IMR-90 (cell line): Measurements from ENCODE around the gene ERGIC1. TPM values are rescaled to one million over a fixed set of nuclear protein-coding genes. Genes with fewer than 3 reads are reported as not detected.

Source experiments
- ATAC-seq: fragments of 200-7000 bp; cut with Tn5 transposase; 2 replicates; pipeline ENCODE4 v1.9.1; 2020; ENCODE audit warnings: low read depth, mild to moderate bottlenecking, moderate library complexity
- BruUV-seq: library from RNA; stranded (reverse); fragments of 400-500 nt; replicated peaks from 2 replicates; lab custom pipeline; 2021; lab: Mats Ljungman, UMichigan
- CTCF ChIA-PET: fragments of 300-600 bp; formaldehyde crosslinking; extraction: SDS; loops from one replicate; lab custom pipeline; 2021; ENCODE audit warnings: antibody characterized with exemption; lab: Yijun Ruan, JAX
- POLR2A ChIA-PET: fragments of 300-600 bp; sonication (Branson Sonifier 250); formaldehyde crosslinking; loops from one replicate; lab custom pipeline; 2022; ENCODE audit warnings: antibody characterized with exemption; ENCODE audit not compliant: unreplicated experiment; lab: Charles Lee
- DNase-seq: peaks from one replicate; pipeline ENCODE4 v3.0.0; 2013
- H2AFZ ChIP-seq: replicated peaks from 2 replicates; pipeline ENCODE3; 2013; ENCODE audit warnings: low read length, mild to moderate bottlenecking; ENCODE audit not compliant: poor library complexity
- H2AK5ac ChIP-seq: 2 replicates; pipeline ENCODE4 v1.6.1; 2013; ENCODE audit warnings: low read depth, low read length, inconsistent platforms
- H2AK9ac ChIP-seq: replicated peaks from 2 replicates; pipeline ENCODE3; 2013; ENCODE audit warnings: mild to moderate bottlenecking, low read depth, low read length, moderate library complexity; ENCODE audit not compliant: poor library complexity
- H2BK120ac ChIP-seq: 2 replicates; pipeline ENCODE4 v1.6.1; 2013; ENCODE audit warnings: low read depth, low read length, inconsistent platforms
- H2BK15ac ChIP-seq: 3 replicates; pipeline ENCODE4 v1.6.1; 2013; ENCODE audit warnings: low read depth, low read length, inconsistent platforms
- H2BK20ac ChIP-seq: 2 replicates; pipeline ENCODE4 v1.6.1; 2013; ENCODE audit warnings: low read depth, mild to moderate bottlenecking, inconsistent platforms, low read length, moderate library complexity
- H2BK5ac ChIP-seq: 2 replicates; pipeline ENCODE4 v1.6.1; 2013; ENCODE audit warnings: mild to moderate bottlenecking, low read depth, low read length, inconsistent platforms; ENCODE audit not compliant: poor library complexity, severe bottlenecking
- H3K14ac ChIP-seq: replicated peaks from 2 replicates; pipeline ENCODE4 v1.6.1; 2013; ENCODE audit warnings: low read depth, low read length, inconsistent platforms
- H3K18ac ChIP-seq: 2 replicates; pipeline ENCODE4 v1.6.1; 2013; ENCODE audit warnings: low read depth, low read length, control low read depth
- H3K23ac ChIP-seq: 2 replicates; pipeline ENCODE4 v1.6.1; 2013; ENCODE audit warnings: low read depth, low read length, inconsistent platforms
- H3K27ac ChIP-seq: 2 replicates; pipeline ENCODE4 v1.5.1; 2013; ENCODE audit warnings: mild to moderate bottlenecking, control low read depth, low read length; ENCODE audit not compliant: insufficient read depth
- H3K27me3 ChIP-seq: 2 replicates; pipeline ENCODE4 v1.6.1; 2013; ENCODE audit warnings: low read length; ENCODE audit not compliant: control insufficient read depth, insufficient read depth
- H3K36me3 ChIP-seq: 2 replicates; pipeline ENCODE4 v1.6.1; 2013; ENCODE audit warnings: low read length, mixed read lengths; ENCODE audit not compliant: control insufficient read depth, insufficient read depth
- H3K4ac ChIP-seq: 2 replicates; pipeline ENCODE4 v1.6.1; 2013; ENCODE audit warnings: low read depth, low read length, inconsistent platforms
- H3K4me1 ChIP-seq: 2 replicates; pipeline ENCODE4 v1.6.1; 2013; ENCODE audit warnings: low read length, mixed read lengths; ENCODE audit not compliant: control insufficient read depth, insufficient read depth
- H3K4me2 ChIP-seq: 2 replicates; pipeline ENCODE4 v1.6.1; 2013; ENCODE audit warnings: low read depth, mild to moderate bottlenecking, control low read depth, low read length, moderate library complexity
- H3K4me3 ChIP-seq: 2 replicates; pipeline ENCODE4 v1.5.1; 2013; ENCODE audit warnings: low read depth, mild to moderate bottlenecking, control low read depth, low read length, moderate library complexity; ENCODE audit not compliant: insufficient read depth
- H3K56ac ChIP-seq: 2 replicates; pipeline ENCODE4 v1.6.1; 2013; ENCODE audit warnings: low read length, inconsistent platforms; ENCODE audit not compliant: insufficient read depth; ENCODE audit errors: extremely low read depth
- H3K79me1 ChIP-seq, 2 experiments: 2 replicates each; pipeline ENCODE4 v1.6.1; 2013; ENCODE audit warnings: low read length in 2 of 2, inconsistent platforms in 1 of 2, low read depth in 1 of 2
- H3K9ac ChIP-seq: 2 replicates; pipeline ENCODE4 v1.6.1; 2013; ENCODE audit warnings: low read depth, low read length, control low read depth
- H3K9me1 ChIP-seq: 2 replicates; pipeline ENCODE4 v1.6.1; 2013; ENCODE audit warnings: low read length, inconsistent platforms; ENCODE audit not compliant: insufficient read depth
- H3K9me3 ChIP-seq: 2 replicates; pipeline ENCODE4 v1.6.1; 2013; ENCODE audit warnings: low read length; ENCODE audit not compliant: control insufficient read depth, insufficient read depth
- H4K20me1 ChIP-seq: 2 replicates; pipeline ENCODE4 v1.6.1; 2013; ENCODE audit warnings: low read length, inconsistent platforms; ENCODE audit not compliant: insufficient read depth
- H4K5ac ChIP-seq: 2 replicates; pipeline ENCODE4 v1.6.1; 2013; ENCODE audit warnings: mild to moderate bottlenecking, low read depth, low read length, control low read depth
- H4K8ac ChIP-seq, 2 experiments: 2 replicates each; pipeline ENCODE4 v1.6.1; 2013; ENCODE audit warnings: low read depth in 2 of 2, low read length in 2 of 2, control low read depth in 1 of 2, inconsistent platforms in 1 of 2
- H4K91ac ChIP-seq: 2 replicates; pipeline ENCODE4 v1.6.1; 2013; ENCODE audit warnings: low read depth, low read length, inconsistent platforms; ENCODE audit not compliant: insufficient read depth
- WGBS, 2 experiments: methylation state at CpG; one replicate each; pipeline versions ENCODE4 v1.1.5 to v1.1.7; 2013; ENCODE audit warnings: missing lambda C conversion rate in 2 of 2; ENCODE audit not compliant: insufficient read length in 1 of 2; ENCODE audit errors: extremely low coverage in 2 of 2; 5-methylcytosine and 5-hydroxymethylcytosine counted together
- dilution Hi-C: fragments of 300-500 bp; cut with HindIII; formaldehyde crosslinking; loops from one replicate; pipeline ENCODE4 v1.14.3; 2018; ENCODE audit warnings: low sequenced_read_pairs; ENCODE audit not compliant: unreplicated experiment
- in situ Hi-C: fragments of 300-500 bp; cut with MboI; formaldehyde crosslinking; loops from 3 replicates; pipeline ENCODE4 v1.14.3; 2019; ENCODE audit warnings: low sequenced_read_pairs, inconsistent platforms, mixed read lengths
- intact Hi-C: fragments of 100-400 bp; cut with micrococcal nuclease; formaldehyde crosslinking; loops from 2 replicates; pipeline ENCODE4 v1.10.0; 2022
- polyA plus RNA-seq, 3 experiments: library from polyadenylated mRNA; depleted of rRNA; stranded (reverse); fragments of >200 nt; gene quantifications; 2 replicates each; pipeline ENCODE4 v1.2.3, GENCODE V29; 2012; ENCODE audit warnings: low replicate concordance in 1 of 3
- total RNA-seq: library from RNA; depleted of rRNA; stranded (reverse); fragments of >200 nt; gene quantifications from 2 replicates; pipeline ENCODE4 v1.2.3, GENCODE V29; 2012
- TF ChIP-seq, protein P1 (sequence below): conservative IDR thresholded peaks from 2 replicates; pipeline ENCODE4 v1.5.1; 2012; ENCODE audit warnings: mild to moderate bottlenecking, low read depth, low read length, improper control_type of control experiment
- TF ChIP-seq, protein P2 (sequence below): fragments of 150-350 bp; IDR thresholded peaks from 2 replicates; pipeline ENCODE4 v1.6.1; 2017; ENCODE audit warnings: mild to moderate bottlenecking, antibody characterized with exemption, low read length, low read depth
- TF ChIP-seq, protein P3 (sequence below): fragments of 150-350 bp; IDR thresholded peaks from 2 replicates; pipeline ENCODE4 v1.6.1; 2016; ENCODE audit warnings: low read depth, mild to moderate bottlenecking, low read length, moderate library complexity, borderline replicate concordance

The ERGIC1 gene
- total and polyA plus RNA-seq, 2 of the 4 experiments (the other 2 are of a cell fraction): 134 to 192 TPM

DNA sequence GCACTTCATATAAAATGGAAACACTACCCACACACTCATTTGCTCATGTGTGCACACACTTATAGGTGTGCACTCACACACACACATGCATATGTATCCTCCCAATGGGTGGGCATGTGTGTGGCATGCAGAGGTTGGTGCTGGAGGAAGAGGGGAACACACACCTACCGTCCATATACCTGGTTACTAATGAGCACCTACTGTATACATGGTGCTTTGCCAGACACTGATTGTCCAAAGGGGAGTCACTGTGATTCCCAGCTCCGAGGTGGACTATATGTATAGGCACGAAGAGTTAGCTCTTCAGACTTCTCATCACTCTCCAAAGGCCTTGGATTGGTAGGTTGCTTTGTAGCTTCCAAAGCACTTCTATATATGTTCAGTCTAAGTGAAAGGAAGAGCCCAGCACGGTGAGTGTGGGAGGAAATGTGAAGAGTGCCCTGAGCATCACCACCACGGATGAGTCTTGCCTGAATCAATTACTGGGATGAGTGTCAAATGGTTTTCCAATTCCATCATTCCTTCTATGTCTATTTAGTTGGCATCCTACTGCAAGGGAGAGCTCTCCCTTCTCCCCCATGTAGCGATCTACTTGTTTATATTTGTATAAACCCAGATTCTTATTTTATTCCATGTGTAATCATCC, 12.6 kb upstream of the ERGIC1 start:
- Histone ChIP-seq H3K36me3 (no peaks in the 10 kb centered on the region), H3K9ac (no peak overlapping the region), H3K4me3 (no peak overlapping the region), H3K9me1 (peaks cover 5% of the 10 kb centered on the region), H2BK120ac (peak overlapping the region; percentile 12; the same call in 1 of the 2 replicates), H4K8ac (0 out of 4 replicates have a peak overlapping the region, but pooled peaks of 1 of the 2 experiments have one; percentile 34), H3K14ac (no peak overlapping the region), H3K4me2 (no peak overlapping the region), H3K79me1 (no peaks in the 10 kb centered on the region), H3K18ac (no peak overlapping the region), H3K27me3 (no peaks in the 10 kb centered on the region), H2AFZ (no peak overlapping the region), H4K91ac (no peak overlapping the region), H3K23ac (no peak overlapping the region), H3K4me1 (peaks cover 8% of the 10 kb centered on the region), H2AK5ac (0 out of 2 replicates have a peak overlapping the region, but pooled peaks have one; percentile 21), H4K20me1 (no peaks in the 10 kb centered on the region), H3K27ac (no peak overlapping the region), H2BK15ac (0 out of 3 replicates have a peak overlapping the region, but pooled peaks have one; percentile 63), H3K4ac (peak overlapping the region; percentile 43; the same call in 1 of the 2 replicates), H3K9me3 (peaks cover 11% of the 10 kb centered on the region), H2BK5ac (peak overlapping the region; percentile 35), H4K5ac (no peak overlapping the region), H2BK20ac (peak overlapping the region; percentile 5; the same call in 1 of the 2 replicates), H2AK9ac (no peak overlapping the region), H3K56ac (no peak overlapping the region)
- no peak for ATAC-seq
- dilution Hi-C loops (no loop called here), intact Hi-C loops (no loop called here), in situ Hi-C loops (no loop called here)
- ChIA-PET CTCF (no interaction called here), POLR2A (no interaction called here)
- DNase-seq: peak; percentile 68
- TF ChIP-seq, protein P1, sequence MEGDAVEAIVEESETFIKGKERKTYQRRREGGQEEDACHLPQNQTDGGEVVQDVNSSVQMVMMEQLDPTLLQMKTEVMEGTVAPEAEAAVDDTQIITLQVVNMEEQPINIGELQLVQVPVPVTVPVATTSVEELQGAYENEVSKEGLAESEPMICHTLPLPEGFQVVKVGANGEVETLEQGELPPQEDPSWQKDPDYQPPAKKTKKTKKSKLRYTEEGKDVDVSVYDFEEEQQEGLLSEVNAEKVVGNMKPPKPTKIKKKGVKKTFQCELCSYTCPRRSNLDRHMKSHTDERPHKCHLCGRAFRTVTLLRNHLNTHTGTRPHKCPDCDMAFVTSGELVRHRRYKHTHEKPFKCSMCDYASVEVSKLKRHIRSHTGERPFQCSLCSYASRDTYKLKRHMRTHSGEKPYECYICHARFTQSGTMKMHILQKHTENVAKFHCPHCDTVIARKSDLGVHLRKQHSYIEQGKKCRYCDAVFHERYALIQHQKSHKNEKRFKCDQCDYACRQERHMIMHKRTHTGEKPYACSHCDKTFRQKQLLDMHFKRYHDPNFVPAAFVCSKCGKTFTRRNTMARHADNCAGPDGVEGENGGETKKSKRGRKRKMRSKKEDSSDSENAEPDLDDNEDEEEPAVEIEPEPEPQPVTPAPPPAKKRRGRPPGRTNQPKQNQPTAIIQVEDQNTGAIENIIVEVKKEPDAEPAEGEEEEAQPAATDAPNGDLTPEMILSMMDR: no peak
- TF ChIP-seq, protein P2, sequence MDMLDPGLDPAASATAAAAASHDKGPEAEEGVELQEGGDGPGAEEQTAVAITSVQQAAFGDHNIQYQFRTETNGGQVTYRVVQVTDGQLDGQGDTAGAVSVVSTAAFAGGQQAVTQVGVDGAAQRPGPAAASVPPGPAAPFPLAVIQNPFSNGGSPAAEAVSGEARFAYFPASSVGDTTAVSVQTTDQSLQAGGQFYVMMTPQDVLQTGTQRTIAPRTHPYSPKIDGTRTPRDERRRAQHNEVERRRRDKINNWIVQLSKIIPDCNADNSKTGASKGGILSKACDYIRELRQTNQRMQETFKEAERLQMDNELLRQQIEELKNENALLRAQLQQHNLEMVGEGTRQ: no peak
- TF ChIP-seq, protein P3, sequence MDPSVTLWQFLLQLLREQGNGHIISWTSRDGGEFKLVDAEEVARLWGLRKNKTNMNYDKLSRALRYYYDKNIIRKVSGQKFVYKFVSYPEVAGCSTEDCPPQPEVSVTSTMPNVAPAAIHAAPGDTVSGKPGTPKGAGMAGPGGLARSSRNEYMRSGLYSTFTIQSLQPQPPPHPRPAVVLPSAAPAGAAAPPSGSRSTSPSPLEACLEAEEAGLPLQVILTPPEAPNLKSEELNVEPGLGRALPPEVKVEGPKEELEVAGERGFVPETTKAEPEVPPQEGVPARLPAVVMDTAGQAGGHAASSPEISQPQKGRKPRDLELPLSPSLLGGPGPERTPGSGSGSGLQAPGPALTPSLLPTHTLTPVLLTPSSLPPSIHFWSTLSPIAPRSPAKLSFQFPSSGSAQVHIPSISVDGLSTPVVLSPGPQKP: no peak
- no TSS peak for BruUV-seq
- no CpG with 5 or more reads among the region's 6 CpGs for WGBS, 2 experiments
